Measurements from ENCODE around the gene CC2D2A. TPM values are rescaled to one million over a fixed set of nuclear protein-coding genes. Genes with fewer than 3 reads are reported as not detected.

The CC2D2A gene
- total RNA-seq, 4 donors from 2014 or later: 5.6 to 36.7 (median 9.6) TPM

- H3K4me3 ChIP-seq: no peak overlapping the region
- TF ChIP-seq POLR2AphosphoS5 (IDR thresholded peaks at IDR 0.05): no peak
- TF ChIP-seq POLR2A (IDR thresholded peaks at IDR 0.05): no peak
- no peak for DNase-seq
- H3K27ac ChIP-seq: no peak overlapping the region
- no peaks in the 10 kb centered on the region for H3K9me3 ChIP-seq
- no peaks in the 10 kb centered on the region for H3K4me1 ChIP-seq
- H3K36me3 ChIP-seq: no peaks in the 10 kb centered on the region
- H3K27me3 ChIP-seq: no peaks in the 10 kb centered on the region
- intact Hi-C loops (cut with DNase I; ENCODE audit: low total_unique reads): no loop called here
- 65 to 77% methylated on average over 3 of the region's 3 CpGs for WGBS, 2 donors (ENCODE audit: low coverage in 1 of 2)
- in situ Hi-C loops (cut with MboI; ENCODE audit: low pct_ligation_motif_present in 1 of 4, low pct_unique_long_range_greater_than_20kb in 1 of 4, low sequenced_read_pairs in 3 of 4): loop anchor here in 2 of 4 donors (25.0 kb wide), 2 partner anchors 464 to 489 kb away; partner anchors contain the start of gene FGFBP2 (in 1 of the 2)
Observed at GRCh38 chr4:15498356-15498755, 28.7 kb downstream of the CC2D2A start.

GRCh38 chr4:15500701-15501100 is 31.0 kb downstream of the CC2D2A start:
- no peaks in the 10 kb centered on the region for H3K36me3 ChIP-seq
- 87 to 88% methylated on average over 7 of the region's 7 CpGs for WGBS, 2 donors (ENCODE audit: low coverage in 1 of 2)
- H3K4me3 ChIP-seq: no peak overlapping the region
- no peaks in the 10 kb centered on the region for H3K4me1 ChIP-seq
- H3K27ac ChIP-seq: no peak overlapping the region
- no peak for DNase-seq
- intact Hi-C loops (cut with DNase I; ENCODE audit: low total_unique reads) (no loop called here), in situ Hi-C loops (cut with MboI; ENCODE audit: low pct_ligation_motif_present in 1 of 4, low pct_unique_long_range_greater_than_20kb in 1 of 4, low sequenced_read_pairs in 3 of 4) (no loop called here)
- H3K27me3 ChIP-seq: no peaks in the 10 kb centered on the region
- no peak for TF ChIP-seq EP300 (IDR thresholded peaks at IDR 0.05; ENCODE audit: low read depth)
- TF ChIP-seq CTCF (IDR thresholded peaks at IDR 0.05): no peak
- TF ChIP-seq POLR2A (IDR thresholded peaks at IDR 0.05): no peak
- TF ChIP-seq POLR2AphosphoS5 (IDR thresholded peaks at IDR 0.05): no peak
- no peaks in the 10 kb centered on the region for H3K9me3 ChIP-seq

- Histone ChIP-seq H3K36me3 (no peaks in the 10 kb centered on the region), H3K9me3 (no peaks in the 10 kb centered on the region), H3K27ac (no peak overlapping the region), H3K4me3 (no peak overlapping the region), H3K27me3 (no peaks in the 10 kb centered on the region), H3K4me1 (no peaks in the 10 kb centered on the region)
- in situ Hi-C loops (cut with MboI; ENCODE audit: low pct_ligation_motif_present in 1 of 4, low pct_unique_long_range_greater_than_20kb in 1 of 4, low sequenced_read_pairs in 3 of 4) (no loop called here), intact Hi-C loops (cut with DNase I; ENCODE audit: low total_unique reads) (no loop called here)
- 85 to 90% methylated on average over 2 of the region's 2 CpGs for WGBS, 2 donors (ENCODE audit: low coverage in 1 of 2)
- DNase-seq: no peak
- TF ChIP-seq EP300 (IDR thresholded peaks at IDR 0.05; ENCODE audit: low read depth) (no peak), POLR2AphosphoS5 (IDR thresholded peaks at IDR 0.05) (no peak), CTCF (IDR thresholded peaks at IDR 0.05) (no peak), POLR2A (IDR thresholded peaks at IDR 0.05) (no peak)
Observed at GRCh38 chr4:15501941-15502340, 32.3 kb downstream of the CC2D2A start.

GRCh38 chr4:15502384-15502783 is 32.7 kb downstream of the CC2D2A start:
- H3K4me3 ChIP-seq: no peak overlapping the region
- in situ Hi-C loops (cut with MboI; ENCODE audit: low pct_ligation_motif_present in 1 of 4, low pct_unique_long_range_greater_than_20kb in 1 of 4, low sequenced_read_pairs in 3 of 4) (no loop called here), intact Hi-C loops (cut with DNase I; ENCODE audit: low total_unique reads) (no loop called here)
- no peak overlapping the region for H3K27ac ChIP-seq
- no peaks in the 10 kb centered on the region for H3K4me1 ChIP-seq
- no peaks in the 10 kb centered on the region for H3K36me3 ChIP-seq
- DNase-seq: no peak
- 84 to 88% methylated on average over 3 of the region's 3 CpGs for WGBS, 2 donors (ENCODE audit: low coverage in 1 of 2)
- no peaks in the 10 kb centered on the region for H3K27me3 ChIP-seq
- TF ChIP-seq EP300 (IDR thresholded peaks at IDR 0.05; ENCODE audit: low read depth) (no peak), POLR2A (IDR thresholded peaks at IDR 0.05) (no peak), CTCF (IDR thresholded peaks at IDR 0.05) (no peak), POLR2AphosphoS5 (IDR thresholded peaks at IDR 0.05) (no peak)
- H3K9me3 ChIP-seq: no peaks in the 10 kb centered on the region

- H3K9me3 ChIP-seq: no peaks in the 10 kb centered on the region
- DNase-seq: no peak
- no peak overlapping the region for H3K4me3 ChIP-seq
- intact Hi-C loops (cut with DNase I; ENCODE audit: low total_unique reads) (no loop called here), in situ Hi-C loops (cut with MboI; ENCODE audit: low pct_ligation_motif_present in 1 of 4, low pct_unique_long_range_greater_than_20kb in 1 of 4, low sequenced_read_pairs in 3 of 4) (no loop called here)
- H3K27me3 ChIP-seq: no peaks in the 10 kb centered on the region
- WGBS, 2 donors (ENCODE audit: low coverage in 1 of 2): 85 to 100% methylated on average over 1 of the region's 1 CpG
- H3K4me1 ChIP-seq: no peaks in the 10 kb centered on the region
- H3K36me3 ChIP-seq: no peaks in the 10 kb centered on the region
- no peak for TF ChIP-seq CTCF (IDR thresholded peaks at IDR 0.05)
- TF ChIP-seq EP300 (IDR thresholded peaks at IDR 0.05; ENCODE audit: low read depth): no peak
- TF ChIP-seq POLR2A (IDR thresholded peaks at IDR 0.05): no peak
- TF ChIP-seq POLR2AphosphoS5 (IDR thresholded peaks at IDR 0.05): no peak
- H3K27ac ChIP-seq: no peak overlapping the region
Observed at GRCh38 chr4:15504041-15504440, 34.4 kb downstream of the CC2D2A start.

All from transverse colon (tissue), 4 donors.